A673 (cell line): Measurements from ENCODE around the gene FOXI1.

ENCODE experiments used
- EZH2 ChIP-seq: fragments of 200-600 bp; sonication (generic); IDR thresholded peaks from 2 replicates; pipeline ENCODE4 v1.6.1; 2017; ENCODE audit warnings: borderline replicate concordance, low read depth, mild to moderate bottlenecking, mixed read lengths, antibody characterized with exemption, low read length; ENCODE audit not compliant: poor library complexity, severe bottlenecking
- TF ChIP-seq, protein P1 (sequence below): fragments of 300-800, 200-600 bp; sonication (generic); conservative IDR thresholded peaks from 2 replicates; pipeline ENCODE4 v1.5.1; 2017; ENCODE audit warnings: low read depth, mild to moderate bottlenecking, antibody characterized with exemption, low read length, moderate library complexity, mixed read lengths

- TF ChIP-seq, protein P1, sequence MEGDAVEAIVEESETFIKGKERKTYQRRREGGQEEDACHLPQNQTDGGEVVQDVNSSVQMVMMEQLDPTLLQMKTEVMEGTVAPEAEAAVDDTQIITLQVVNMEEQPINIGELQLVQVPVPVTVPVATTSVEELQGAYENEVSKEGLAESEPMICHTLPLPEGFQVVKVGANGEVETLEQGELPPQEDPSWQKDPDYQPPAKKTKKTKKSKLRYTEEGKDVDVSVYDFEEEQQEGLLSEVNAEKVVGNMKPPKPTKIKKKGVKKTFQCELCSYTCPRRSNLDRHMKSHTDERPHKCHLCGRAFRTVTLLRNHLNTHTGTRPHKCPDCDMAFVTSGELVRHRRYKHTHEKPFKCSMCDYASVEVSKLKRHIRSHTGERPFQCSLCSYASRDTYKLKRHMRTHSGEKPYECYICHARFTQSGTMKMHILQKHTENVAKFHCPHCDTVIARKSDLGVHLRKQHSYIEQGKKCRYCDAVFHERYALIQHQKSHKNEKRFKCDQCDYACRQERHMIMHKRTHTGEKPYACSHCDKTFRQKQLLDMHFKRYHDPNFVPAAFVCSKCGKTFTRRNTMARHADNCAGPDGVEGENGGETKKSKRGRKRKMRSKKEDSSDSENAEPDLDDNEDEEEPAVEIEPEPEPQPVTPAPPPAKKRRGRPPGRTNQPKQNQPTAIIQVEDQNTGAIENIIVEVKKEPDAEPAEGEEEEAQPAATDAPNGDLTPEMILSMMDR = no peak
- TF ChIP-seq EZH2 = no peak
Observed at GRCh38 chr5:170105642-170106611, at the start of gene FOXI1.
